ENCODE results near the gene EFNA4.

The EFNA4 gene

DNA sequence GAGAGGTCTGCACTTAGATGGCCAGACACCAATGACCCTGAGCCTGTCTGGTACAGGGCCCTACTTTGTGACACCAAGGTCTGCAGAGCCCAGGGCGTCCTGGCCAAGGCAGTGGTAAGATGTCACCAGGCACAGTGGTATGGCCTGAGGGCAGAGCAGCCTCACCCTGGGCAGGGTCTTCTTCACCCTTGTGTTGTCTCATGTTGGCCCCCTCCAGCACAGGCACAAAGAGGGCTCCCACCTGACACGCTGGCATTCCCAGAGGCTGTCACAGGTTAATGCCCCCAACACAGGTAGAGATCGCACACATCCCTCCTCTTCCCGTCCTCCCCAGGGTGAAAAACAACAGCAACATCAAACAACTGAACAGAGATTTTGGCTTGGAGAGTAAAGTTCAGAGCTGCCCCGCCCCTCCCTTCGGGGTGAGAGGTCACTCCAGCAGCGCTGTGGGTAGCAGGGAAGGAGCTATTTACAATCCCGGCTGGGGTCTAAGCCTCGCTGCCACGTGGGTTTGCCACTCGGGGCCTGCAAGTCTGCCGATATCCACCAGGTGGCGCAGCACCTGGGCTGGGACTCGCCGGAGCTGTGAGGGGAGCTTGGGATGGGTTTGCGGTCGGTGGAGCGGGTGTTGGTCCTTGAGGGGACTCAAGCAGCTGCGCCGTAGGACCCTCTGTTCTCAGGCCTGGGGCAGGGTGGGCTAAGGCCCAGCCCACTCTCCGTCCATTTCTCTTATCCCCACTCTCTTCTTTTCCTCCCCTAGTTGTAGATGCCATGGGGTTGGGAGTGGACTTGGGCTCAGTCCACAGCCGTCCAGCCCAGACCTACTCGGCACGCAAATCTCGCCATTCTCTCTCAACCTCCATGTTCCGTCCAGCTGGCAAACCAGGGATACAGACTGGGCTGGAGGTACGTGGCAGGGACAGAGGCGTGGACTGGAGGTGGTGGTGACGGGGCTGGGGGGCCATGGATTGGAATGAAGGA is 27.8 kb downstream of the EFNA4 start:
- TF ChIP-seq GATA2 (IDR thresholded peaks at IDR 0.05; ENCODE audit: low read depth, low read length) (no peak), GATA3 (IDR thresholded peaks at IDR 0.05; ENCODE audit: low read depth, low read length) (no peak)

- TF ChIP-seq GATA2 (IDR thresholded peaks at IDR 0.05; ENCODE audit: low read depth, low read length) = no peak
- TF ChIP-seq GATA3 (IDR thresholded peaks at IDR 0.05; ENCODE audit: low read depth, low read length) = no peak
Observed at GRCh38 chr1:155092131-155092530, 28.6 kb downstream of the EFNA4 start.

DNA sequence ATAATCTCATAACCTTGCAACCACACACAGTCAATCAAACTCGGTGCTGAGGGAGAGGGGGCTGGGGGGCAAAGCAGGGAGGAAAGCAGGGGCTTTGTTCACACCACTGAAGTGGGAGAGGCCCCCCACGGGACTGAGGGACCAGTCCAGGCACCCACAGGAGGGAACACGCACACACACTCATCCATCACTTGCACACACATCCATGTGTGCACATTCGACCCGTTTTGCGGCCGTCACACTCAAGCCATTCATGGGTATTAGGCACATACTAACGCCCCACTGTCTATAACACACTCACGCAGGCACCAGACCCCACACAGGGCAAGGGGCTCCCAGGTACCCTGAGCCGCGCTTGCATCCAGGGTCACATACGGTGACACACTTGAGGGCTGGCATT is 29.1 kb downstream of the EFNA4 start:
- TF ChIP-seq GATA3 (IDR thresholded peaks at IDR 0.05; ENCODE audit: low read depth, low read length) (no peak), GATA2 (IDR thresholded peaks at IDR 0.05; ENCODE audit: low read depth, low read length) (no peak)

GRCh38 chr1:155093911-155094621 is 30.5 kb downstream of the EFNA4 start:
- TF ChIP-seq GATA2 (IDR thresholded peaks at IDR 0.05; ENCODE audit: low read depth, low read length) (no peak), GATA3 (IDR thresholded peaks at IDR 0.05; ENCODE audit: low read depth, low read length) (no peak)

GRCh38 chr1:155094622-155094948 is 31.0 kb downstream of the EFNA4 start:
- TF ChIP-seq GATA2 (IDR thresholded peaks at IDR 0.05; ENCODE audit: low read depth, low read length) (no peak), GATA3 (IDR thresholded peaks at IDR 0.05; ENCODE audit: low read depth, low read length) (no peak)

DNA sequence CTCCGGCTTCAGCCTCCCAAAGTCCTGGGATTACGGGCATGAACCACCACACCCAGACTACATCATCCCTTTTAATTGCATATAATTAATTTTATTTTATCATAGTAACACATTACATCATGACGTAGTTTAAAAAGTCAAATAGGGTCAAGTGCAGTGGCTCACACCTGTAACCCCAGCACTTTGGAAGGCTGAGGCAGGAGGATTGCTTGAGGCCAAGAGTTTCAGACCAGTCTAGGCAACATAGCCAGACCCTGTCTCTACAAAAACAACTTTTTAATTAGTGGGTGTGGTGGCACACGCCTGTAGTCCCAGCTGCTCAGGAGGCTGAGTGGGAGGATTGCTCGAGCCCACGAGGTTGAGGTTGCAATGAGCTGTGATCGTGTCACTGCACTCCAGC is 35.8 kb downstream of the EFNA4 start:
- TF ChIP-seq GATA2 (IDR thresholded peaks at IDR 0.05; ENCODE audit: low read depth, low read length) = no peak
- TF ChIP-seq GATA3 (IDR thresholded peaks at IDR 0.05; ENCODE audit: low read depth, low read length) = no peak

GRCh38 chr1:155103325-155103724 is 39.8 kb downstream of the EFNA4 start:
- TF ChIP-seq GATA2 (IDR thresholded peaks at IDR 0.05; ENCODE audit: low read depth, low read length) (no peak), GATA3 (IDR thresholded peaks at IDR 0.05; ENCODE audit: low read depth, low read length) (no peak)

DNA sequence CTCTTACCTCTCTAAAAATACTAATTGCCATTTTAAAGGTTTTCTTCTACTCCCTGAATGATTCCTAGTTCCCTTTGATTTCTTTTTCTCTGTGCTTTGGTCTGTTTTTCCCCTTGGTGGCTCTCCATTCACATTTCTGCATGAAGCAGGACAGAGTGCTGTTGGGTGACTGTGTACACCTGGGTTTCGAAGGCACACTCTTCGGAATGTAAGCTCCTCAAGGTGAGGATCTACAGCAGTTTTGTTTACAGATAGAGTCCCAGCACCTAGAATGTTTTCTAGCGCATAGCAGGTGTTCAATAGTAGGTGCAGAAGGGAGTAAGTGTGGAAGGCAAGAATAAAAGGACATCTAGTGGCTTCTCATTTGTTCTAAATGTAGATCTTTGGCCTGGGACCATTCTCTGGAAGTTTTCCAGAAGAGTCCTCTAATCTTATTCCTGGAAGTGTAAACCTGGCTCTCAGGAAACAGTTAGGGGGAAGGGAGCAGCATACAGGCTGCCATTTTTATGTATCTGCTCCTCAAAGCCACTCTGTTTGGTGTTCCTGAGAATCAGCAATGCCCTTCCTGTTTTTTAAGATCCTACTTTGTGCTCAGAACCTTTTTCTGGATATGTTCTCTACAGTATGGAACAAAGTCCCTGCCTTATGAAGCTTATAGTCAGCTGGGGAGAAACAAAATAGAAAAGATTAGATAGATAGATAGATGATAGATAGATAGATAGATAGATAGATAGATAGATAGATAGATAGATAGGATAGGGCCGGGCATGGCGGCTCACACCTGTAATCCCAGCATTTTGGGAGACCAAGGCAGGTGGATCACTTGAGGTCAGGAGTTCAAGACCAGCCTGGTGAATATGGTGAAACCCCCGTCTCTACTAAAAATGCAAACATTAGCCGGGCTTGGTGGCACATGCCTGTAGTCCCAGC is 41.3 kb downstream of the EFNA4 start:
- TF ChIP-seq GATA2 (IDR thresholded peaks at IDR 0.05; ENCODE audit: low read depth, low read length) (no peak), GATA3 (IDR thresholded peaks at IDR 0.05; ENCODE audit: low read depth, low read length) (no peak)

DNA sequence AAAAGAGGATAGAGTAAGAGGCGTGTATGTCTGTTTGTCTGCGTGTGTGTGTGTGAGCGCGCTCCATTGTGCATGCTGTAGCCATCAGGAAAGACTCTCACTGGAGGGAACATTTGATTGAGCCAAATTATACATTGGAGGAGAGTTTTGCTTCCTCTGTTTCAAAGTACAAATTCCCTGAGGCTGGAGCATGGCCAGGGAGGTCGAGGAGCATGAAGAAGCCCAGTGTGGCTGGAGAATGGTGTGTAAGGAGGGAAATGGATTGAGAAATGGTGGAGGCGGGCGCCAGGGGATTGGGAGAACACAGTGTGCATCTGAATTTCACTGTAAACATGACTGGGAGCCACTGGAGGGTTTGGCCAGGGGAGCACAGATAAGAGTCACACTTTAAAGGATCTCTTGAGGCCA is 42.1 kb downstream of the EFNA4 start:
- TF ChIP-seq GATA2 (IDR thresholded peaks at IDR 0.05; ENCODE audit: low read depth, low read length) = no peak
- TF ChIP-seq GATA3 (IDR thresholded peaks at IDR 0.05; ENCODE audit: low read depth, low read length) = no peak

GRCh38 chr1:155106862-155107261 is 43.3 kb downstream of the EFNA4 start:
- TF ChIP-seq GATA2 (IDR thresholded peaks at IDR 0.05; ENCODE audit: low read depth, low read length) = no peak
- TF ChIP-seq GATA3 (IDR thresholded peaks at IDR 0.05; ENCODE audit: low read depth, low read length) = no peak

DNA sequence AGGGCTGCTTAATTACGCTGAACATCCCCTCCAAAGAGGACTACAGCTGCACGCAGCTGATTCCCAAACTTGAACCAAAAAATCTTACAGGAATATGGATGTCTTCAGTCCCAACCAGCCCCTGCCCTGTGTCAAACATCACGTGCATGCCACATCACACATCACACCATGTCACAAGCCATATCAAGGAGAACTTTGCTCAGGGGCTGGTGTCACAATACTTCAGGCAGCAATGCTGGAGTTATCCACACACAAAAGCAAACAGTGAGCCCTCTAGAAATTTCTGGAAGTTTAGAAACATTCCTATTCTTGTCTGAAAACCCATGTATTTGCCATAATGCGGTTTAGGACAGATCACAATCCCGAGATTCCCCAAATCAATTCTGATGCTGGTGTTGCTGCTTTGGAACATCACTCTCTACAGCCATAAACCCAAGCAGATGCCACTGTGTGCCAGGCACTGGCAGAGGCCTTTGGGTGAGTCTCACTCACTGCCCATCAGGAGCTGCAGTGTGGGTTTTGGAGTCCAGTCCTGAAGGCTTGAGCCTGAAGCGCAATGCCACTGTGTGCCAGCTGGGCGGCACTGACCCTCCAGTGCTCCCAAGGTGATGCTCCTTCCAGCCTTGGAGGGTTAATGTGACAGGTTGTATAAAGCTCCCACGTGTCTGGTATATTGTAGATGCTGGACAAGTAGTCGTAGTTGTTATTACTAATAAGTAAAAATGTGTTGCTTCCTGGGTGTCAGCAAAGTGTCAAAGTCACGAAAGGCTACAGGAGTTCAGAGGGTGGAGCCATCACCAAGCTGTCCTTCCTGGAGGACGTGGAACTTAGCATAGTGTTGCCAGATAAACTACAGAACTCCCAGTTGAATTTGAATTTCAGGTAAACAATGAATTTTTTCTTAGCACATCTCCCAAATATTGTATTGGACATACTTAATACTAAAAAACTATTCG is 44.0 kb downstream of the EFNA4 start:
- TF ChIP-seq GATA2 (IDR thresholded peaks at IDR 0.05; ENCODE audit: low read depth, low read length) = no peak
- TF ChIP-seq GATA3 (IDR thresholded peaks at IDR 0.05; ENCODE audit: low read depth, low read length) = no peak

DNA sequence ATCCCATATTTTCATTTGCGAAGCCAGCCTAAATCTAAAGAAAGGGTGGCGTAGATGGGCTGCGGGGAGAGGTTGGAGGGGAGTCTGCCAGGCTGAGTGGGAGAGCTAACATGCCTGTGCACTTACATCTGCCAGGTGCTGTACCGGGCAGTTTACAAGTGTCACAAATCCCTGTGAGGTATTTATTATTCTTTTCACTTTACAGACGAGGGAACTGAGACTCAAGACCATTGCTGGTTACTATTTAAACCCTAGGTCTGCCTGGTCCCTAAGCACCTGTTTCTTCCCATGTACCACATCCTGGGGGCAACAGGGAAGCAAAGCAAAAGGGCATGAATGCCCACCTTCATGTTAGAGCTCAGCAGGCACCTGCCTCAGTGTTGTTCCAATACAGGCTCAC is 44.8 kb downstream of the EFNA4 start:
- TF ChIP-seq GATA3 (IDR thresholded peaks at IDR 0.05; ENCODE audit: low read depth, low read length) (no peak), GATA2 (IDR thresholded peaks at IDR 0.05; ENCODE audit: low read depth, low read length) (no peak)

DNA sequence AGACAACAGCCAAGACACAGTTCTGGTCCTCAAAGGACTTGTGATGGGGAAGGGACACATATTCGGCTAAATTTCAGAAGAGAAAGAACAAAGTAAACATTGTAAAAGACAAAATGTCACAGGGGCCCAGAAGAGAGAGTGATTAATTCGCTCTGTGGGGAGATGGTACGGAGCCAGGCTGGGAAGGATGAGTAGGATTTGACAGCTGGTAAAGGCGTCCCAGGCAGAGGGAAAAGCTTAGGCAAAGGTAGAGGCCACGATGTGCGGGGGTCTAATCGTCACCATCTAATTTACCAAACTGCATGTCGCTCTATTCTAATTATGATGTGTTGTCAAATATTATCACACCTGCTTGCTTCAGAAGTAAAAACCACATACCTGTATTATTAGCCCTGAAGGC is 46.8 kb downstream of the EFNA4 start:
- no peak for TF ChIP-seq GATA2 (IDR thresholded peaks at IDR 0.05; ENCODE audit: low read depth, low read length)
